CD4-positive, alpha-beta T cell treated with Interleukin-12 subunit alpha and Interleukin-12 subunit beta, for 1 hour (primary cell): ENCODE results near the gene CD37.
"Not testable (repeated sequence)": the region's sequence is repeated elsewhere in the genome, so short reads cannot be mapped to it uniquely, and the experiment has no call there.

ENCODE experiments used
- DNase-seq: peaks from one replicate; pipeline ENCODE4 v3.0.0-alpha.2; 2020

Gene CD37

DNA sequence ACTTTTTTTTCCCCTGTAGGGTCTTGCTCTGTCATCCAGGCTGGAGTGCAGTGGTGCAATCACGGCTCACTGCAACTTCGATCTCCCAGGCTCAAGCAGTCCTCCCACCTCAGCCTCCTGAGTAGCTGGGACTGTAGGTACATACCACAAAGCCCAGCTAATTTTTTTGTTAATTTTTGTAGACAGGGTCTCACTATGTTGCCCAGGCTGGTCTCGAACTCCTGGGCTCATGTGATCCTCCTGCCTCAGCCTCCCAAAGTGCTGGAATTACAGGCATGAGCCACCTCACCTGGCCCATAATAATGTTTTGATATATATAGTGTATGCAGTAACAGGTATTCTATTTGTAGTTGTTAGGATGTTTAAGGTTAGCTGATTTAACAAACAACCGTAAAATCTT, 4.0 kb upstream of the CD37 start:
- DNase-seq = not testable (repeated sequence)

DNA sequence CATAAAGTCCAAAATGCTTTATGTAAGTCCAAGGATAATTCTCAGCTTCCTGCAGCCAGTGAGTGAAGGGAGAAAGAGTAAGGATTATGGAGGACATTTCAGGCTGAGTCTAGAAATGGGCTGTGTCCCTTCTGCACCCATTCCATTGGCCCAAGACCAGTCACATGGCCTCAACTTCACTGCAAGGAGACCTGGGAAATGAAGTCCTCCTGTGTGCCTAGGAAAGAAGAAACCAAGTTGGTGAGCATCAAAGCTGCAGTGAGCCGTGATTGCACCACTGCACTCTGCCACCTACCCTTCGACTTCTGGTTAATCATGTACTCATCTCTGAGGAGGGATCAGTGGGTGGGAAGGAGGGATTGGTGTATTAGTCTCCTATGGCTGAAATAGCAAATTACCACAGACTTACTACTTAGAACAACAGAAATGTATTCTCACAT, 3.6 kb upstream of the CD37 start:
- DNase-seq = peak; percentile 76

DNA sequence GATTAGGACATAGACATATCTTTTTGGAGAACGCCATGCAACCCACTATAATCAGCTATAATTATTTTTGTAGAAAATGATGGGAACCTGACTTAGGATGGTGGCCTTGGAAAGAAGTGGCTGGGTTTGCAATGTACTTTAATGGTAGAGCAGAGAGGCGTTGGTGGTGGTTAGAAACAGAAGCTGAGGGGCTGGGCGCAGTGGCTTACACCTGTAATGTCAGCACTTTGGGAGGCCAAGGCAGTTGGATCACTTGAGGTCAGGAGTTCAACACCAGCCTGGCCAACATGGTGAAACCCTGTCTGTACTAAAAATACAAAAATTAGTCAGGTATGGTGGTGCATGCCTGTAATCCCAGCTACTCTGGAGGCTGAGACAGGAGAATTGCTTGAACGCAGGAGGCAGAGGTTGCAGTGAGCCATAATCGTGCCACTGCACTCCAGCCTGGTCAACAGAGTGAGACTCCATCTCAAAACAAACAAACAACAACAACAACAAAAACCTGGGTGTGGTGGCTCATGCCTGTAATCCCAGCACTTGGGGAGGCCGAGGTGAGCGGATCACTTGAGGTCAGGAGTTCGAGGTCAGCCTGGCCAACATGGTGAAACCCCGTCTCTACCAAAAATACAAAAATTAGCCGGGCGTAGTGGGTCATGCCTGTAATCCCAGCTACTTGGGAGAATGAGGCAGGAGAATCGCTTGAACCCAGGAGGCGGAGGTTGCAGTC, 2.4 kb upstream of the CD37 start:
- not testable (repeated sequence) for DNase-seq

DNA sequence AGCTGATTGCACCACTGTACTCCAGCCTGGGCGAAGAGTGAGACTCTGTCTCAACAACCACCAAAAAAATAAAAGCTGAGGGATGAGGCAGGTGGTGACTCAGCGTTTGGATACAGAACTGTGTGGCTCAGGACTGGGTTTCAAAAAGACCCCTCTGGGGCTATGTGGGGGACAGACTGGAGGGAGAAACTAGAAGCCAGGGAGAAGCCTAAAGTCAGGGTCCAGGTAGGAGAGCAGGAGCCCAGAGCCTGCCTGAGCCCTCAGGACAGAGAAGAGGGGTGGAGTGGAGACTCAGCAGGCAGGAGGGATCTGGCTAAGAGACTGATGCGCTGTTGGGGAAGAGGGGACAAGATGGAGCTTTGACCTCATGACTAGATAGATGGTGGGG, 1.8 kb upstream of the CD37 start:
- DNase-seq = no peak

DNA sequence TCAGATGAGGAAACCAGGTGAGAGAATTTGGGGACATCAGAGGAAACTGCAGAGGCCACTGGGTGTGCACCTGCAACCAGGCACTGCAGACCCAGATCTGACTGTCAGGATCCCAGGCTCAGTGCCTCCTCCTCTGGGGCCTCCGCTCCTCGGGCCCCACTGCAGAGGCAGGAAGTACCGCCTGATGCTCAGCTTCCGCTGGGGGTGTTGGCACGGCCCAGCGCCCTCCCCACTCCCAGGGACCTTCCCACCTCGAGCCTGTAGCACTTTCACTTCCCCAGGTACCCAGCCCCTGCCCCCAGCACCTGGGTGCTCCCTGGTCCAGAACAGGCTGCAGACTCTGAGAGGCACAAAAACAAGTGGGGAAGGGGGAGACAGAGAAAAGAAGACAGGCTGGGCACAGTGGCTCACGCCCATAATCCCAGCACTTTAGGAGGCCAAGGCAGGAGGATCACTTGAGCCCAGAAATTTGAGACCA, 1.4 kb upstream of the CD37 start:
- DNase-seq = peak; percentile 75

DNA sequence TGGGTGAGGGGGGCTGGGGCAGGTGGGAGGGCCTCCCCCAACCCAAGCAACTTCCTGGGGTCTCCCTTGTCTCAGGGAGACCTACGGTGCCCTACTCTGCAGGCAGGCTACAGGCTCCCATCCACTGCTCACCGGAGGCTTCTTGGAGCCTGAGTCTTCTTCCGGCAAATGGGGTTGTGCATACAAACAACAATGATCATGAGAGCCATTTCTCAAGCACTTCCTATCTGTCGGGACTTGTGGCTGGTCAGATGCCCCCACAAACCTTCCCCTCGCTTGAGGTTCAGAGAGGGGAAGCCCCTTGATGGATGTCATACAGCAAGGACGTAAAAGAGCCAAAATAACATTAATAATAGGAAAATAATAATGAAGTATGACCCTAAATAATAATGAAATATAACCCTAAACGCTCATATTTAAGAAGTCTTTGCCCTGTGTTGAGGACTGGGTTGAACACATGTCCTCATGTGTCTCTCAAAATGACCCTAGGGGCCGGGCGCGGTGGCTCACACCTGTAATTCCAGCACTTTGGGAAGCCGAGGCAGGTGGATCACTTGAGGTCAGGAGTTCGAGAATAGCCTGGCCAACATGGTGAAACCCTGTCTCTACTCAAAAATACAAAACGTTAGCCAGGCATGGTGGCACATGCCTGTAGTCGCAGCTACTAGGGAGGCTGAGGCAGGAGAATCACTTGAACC, 727 bp downstream of the CD37 start:
- peak; percentile 52 for DNase-seq

DNA sequence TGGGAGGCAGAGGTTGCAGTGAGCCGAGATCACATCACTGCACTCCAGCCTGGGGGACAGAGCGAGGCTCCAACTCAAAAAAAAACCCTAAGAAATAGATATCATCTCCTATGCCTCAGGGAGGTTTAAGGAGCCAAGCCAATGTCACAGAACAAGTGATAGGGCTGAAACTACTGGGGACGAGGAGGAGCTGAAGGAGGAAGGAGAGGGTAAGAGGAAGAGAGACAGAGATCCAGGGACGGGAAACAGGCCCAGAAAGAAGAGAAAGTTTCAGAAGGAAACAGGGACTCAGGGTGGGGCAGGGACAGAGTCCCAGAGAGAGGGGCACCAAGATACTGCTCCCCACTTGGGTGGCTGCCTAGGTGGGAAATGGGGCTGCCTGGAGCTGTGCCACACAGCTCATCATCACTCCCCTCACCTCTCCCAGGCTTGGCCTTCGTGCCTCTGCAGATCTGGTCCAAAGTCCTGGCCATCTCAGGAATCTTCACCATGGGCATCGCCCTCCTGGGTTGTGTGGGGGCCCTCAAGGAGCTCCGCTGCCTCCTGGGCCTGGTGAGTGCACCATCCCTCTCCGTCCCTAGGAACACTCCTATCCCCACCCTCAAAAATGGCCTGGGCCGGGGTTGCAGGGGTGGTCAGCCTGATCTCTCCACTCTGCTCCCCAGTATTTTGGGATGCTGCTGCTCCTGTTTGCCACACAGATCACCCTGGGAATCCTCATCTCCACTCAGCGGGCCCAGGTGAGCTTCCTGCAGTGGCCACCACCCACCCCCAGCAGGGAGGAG, 1.5 kb downstream of the CD37 start:
- DNase-seq = no peak

DNA sequence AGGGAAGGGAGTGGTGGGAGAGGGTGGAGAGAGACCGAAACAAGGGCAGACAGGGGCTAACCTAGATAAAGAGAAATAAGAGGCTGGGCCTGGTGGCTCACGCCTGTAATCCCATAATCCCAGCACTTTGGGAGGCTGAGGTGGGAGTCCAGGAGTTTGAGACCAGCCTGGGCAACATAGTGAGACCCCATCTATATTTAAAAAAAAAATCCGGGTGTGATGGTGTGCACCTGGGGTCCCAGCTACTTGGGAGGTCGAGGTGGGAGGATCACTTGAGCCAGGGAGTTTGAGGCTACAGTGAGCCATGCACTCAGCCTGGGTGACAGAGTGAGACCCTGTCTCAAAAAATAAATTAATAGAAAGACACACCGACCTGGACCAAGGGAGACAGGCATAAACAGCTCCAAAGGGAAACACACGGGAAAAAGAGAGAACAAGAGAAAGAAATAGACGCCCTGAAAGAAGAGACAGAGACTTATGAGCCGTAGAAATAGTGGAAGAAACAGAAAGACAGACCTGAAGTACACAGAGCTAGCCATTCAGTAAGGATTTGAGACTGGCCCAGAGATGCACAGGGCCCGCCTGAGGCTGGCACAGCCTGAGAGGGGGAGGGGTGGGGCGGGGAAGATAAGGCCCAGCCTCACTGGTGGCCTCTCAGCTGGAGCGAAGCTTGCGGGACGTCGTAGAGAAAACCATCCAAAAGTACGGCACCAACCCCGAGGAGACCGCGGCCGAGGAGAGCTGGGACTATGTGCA, 2.2 kb downstream of the CD37 start:
- DNase-seq = no peak

DNA sequence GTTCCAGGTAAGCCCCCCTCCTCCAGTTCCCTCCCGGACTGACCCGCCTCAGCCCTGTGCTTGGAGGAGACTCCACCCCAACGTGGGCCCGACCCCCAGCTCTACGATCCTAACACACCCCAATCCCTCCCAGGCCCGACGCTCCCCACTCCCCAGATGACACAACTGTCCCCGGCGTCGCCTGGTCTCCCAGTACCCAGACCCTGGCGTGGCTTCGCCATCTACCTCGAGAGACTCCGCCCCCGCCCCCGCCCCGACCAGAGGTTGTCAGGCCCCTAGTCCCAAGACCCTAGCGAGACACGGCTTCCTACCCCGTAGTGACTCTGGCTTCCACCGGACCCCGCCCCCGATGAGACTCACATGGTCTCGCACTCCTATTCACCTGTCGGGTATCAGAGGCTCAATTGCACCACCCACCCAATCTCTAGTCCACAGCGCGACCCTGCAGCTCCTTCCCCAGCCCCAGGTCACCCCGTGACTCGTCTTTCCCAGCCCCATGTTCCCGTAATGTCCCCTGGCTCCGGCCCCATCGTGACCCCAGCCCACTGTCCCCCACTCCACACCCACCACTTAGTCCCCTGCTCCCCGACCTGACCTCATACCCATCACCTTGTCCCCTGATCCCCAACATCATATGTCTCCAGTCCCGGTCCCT, 2.9 kb downstream of the CD37 start:
- no peak for DNase-seq

DNA sequence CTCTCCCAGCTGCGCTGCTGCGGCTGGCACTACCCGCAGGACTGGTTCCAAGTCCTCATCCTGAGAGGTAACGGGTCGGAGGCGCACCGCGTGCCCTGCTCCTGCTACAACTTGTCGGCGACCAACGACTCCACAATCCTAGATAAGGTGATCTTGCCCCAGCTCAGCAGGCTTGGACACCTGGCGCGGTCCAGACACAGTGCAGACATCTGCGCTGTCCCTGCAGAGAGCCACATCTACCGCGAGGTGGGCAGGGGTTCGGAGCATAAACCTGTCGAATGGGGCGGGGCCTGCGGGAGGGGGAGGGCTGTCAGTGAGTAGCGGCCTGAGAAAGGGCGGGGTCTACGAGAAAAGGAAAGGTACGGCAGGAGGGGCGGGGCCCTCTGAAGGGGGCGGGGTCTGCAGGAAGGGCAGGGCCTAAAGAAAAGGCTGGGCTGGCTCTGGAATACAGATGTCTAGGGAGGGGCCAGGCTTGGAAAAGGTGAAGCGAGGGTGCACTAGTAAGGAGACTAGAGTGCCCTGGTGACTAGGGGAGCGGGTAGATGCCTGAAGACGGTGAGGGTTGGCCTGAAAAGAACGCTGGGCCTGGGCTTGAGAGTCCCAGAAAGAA, 3.6 kb downstream of the CD37 start:
- DNase-seq = no peak

DNA sequence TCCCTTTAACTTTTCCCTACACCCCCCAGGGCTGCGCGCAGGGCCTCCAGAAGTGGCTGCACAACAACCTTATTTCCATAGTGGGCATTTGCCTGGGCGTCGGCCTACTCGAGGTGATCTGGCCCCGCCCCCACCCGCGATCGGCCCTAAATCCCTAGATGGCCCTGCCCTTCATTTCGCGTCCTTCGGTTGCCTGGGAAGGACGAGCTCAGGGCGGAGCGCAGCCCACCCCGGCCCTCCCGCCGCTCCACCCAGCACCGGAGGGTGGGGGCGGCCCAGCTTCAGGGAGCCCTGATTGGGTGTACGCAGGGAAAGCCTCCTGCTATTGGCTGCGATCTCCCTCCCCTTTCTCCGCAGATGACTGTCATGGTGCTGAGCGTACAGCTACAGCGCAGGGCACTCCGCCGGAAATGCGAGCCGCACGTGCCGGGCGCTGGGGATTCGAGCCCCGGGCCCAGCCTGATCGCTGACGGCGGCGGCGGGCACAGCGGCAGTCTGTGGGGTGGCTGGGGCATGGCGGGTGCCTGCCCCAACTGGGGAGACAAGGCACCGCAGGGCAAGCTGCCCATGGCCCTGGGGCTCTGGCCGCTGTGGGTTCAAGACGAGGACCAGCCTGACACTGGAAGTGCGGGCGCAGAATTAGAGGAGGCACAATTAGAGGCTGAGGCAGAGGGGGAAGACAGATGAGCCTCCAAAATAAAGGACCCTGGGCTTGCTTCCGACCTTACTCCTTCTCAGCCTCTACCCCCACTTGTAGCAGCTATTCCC, 4.3 kb downstream of the CD37 start:
- no peak for DNase-seq

DNA sequence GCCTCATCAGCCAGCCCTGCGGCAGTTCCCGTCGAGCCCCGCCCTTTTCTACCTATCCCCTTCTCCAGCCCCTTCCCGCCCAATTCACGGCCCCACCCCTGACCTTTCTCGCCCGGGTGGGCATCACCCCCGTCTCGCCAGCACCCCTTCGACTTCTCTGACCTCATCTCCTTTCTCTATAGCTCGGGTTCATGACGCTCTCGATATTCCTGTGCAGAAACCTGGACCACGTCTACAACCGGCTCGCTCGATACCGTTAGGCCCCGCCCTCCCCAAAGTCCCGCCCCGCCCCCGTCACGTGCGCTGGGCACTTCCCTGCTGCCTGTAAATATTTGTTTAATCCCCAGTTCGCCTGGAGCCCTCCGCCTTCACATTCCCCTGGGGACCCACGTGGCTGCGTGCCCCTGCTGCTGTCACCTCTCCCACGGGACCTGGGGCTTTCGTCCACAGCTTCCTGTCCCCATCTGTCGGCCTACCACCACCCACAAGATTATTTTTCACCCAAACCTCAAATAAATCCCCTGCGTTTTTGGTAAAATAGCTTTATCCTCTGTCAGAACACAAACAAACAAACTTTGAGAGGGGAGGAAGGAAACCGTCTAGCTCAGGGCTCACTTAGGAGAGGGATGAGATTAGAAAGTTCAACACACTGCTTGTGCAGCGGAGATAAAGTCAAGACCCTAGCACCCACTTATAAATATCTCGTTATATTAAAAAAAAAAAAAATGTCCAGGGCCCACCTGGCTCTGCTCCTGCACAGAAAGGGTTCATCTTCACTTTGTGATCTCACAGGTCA, 5.1 kb downstream of the CD37 start:
- DNase-seq = peak; percentile 29

DNA sequence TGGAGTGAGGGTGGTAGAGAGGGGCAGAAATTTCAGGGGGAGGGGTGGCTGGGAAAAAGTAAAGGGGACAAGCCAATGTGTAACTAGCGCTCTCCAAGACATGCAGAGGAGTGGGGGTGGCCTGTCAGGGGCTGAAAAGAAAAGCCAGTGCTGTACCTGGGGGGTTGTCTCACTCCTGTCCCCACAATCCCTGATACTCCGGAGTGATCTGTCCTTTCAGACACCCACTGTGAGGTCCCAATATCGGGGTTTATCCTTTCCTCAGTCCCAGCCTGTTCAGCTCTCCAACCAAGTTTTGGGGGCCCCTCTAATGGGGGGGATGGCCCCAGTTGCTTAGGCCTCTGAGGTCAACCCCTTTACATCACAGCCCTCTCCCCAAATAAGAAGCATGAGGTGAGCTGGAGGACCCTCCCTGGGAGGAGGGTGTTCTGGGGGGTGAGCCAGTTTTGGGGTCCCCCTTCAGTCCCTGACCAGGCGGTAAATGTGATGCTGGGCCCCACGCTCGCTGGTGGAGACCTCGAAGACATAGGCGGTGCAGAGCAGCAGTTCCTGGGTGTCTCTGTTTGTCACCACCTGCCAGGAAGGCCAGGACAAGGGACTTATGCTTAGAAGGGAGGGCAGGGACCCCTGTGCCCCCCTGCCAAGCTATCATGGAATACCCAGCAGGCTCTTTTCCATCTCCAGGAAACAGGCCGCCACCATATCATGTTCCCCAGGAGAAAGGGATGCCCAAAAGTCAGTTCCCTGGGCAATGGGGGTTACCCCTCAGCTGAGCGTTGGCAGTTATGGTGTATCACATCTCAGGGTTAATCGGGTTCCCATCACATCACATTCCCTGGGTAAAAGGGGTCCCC, 5.9 kb downstream of the CD37 start:
- DNase-seq = no peak

DNA sequence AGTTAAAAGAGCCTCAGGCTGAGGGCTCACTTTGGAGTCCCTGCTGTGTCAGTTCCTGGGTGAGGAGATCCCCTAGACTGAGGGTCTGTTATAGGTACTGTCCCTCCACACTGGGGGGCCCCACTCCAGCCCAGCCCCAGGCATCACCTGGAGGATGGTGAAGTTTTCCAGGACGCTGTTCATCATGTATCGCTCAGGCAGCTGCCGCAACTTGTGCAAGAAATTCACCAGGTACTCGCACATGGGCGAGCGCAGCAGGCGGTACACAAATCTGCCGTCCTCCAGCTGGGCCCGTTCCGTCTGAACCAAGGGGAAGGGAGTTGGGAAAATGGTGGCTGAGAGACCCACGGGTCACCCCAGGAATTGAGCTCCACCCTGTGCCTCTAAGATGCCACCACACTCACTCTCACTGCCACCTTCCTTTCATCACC, 7.1 kb downstream of the CD37 start:
- no peak for DNase-seq

DNA sequence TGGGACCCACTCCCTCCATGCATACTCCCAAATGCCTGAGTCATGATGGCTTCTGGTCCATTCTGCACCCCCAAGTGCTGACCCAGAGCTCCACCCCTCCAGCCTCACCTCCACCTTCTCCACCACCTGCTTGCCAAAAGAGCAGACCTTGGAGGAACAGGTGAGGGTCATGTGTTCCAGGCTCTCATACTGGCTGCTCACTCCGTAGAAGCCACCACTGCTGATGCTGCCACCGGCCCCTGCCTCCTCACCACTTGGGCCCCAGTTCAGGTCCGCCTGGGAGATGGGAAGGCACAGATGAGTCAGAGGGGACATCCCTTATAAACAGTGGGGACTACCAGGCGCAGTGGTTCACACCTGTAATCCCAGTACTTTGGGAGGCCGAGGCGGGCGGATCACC, 7.9 kb downstream of the CD37 start:
- DNase-seq = no peak

DNA sequence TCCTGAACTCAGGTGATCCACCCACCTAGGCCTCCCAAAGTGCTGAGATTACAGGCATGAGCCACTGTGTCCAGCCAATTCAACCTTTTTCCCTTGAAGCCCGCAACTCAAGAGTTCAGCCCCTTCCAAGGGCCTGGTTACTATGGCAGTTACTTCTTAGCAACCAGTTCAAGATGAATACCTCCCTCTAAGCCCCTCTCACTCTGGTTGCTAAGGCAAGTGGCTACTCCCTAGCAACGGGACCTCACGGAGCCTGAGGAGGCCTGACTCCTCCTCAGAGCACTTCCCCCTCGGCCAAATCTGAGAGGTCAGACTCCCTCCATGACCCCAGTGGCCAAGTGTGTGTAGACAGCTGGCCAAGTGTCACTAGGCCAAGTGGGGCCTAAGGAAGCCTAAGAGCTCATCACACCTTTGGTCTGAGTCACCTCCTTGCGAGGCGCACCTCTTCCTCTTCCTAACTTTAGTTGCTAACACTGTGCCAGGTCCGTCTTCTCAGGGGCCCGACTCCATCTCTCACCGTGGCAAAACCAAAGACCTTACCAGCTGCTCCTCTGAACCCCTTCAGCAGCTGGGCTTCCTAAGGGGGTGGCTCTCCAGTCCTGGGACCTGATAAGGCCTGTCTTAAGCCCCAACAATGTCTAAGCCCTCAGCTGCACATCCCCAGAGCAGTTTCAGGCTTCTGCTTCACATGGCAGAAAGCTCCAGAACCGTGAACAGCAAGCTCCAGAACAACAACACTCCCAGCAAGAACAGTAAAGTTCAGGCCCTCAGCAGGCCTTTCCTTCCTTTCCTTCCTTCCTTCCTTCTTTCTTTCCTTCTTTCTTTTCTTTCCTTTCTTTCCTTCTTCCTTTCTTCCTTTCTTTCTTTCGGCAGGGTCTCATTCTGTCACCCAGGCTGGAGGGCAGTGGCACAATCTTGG, 9.6 kb downstream of the CD37 start:
- DNase-seq = no peak

DNA sequence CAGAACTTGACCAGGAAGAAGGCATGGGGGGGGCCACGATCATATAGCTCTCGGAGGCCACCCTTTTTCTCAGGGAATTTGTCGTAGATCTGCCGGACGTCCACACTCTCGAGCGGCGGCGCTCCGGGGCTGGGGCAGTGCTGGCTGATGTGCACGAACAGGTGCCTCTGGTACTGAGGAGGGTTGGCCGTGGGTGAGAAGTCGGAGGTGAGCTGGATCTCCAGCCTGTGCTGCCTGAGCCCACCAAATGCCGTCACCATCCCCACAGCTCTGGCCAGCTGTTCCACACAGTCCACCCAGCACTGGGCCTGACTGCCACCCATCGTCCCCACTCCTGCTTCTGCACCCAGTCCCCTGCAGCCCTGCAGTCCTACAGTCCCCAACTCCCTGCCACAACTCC, 12.0 kb downstream of the CD37 start:
- DNase-seq = no peak

DNA sequence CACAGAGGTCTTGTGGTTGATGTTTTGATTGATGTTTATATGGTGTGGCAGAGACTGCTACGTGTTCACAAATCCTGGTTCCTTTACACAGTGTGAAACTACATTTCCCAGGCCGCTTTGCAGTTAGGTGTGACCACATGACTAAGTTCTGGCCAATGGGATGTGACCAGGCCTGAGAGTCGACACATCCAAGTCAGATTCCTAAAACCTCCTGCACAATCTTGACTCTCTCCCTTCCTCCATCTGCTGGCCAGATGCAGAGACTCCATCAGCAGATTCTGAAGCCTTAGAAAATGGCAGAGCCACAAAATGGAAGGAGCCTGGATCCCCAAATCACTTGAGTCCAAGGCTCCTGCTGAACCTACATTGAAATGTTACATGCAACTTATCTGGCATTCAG, 12.6 kb downstream of the CD37 start:
- peak; percentile 16 for DNase-seq
